Muscle layer of duodenum (tissue), 2 donors: ENCODE measurements around the gene HPGD.

ENCODE experiments used
- H3K27ac ChIP-seq: one replicate; pipeline ENCODE4 v1.7.0; 2013; ENCODE audit warnings: mild to moderate bottlenecking, low read length
- H3K27me3 ChIP-seq: one replicate; pipeline ENCODE4 v1.7.0; 2013; ENCODE audit warnings: low read depth, mild to moderate bottlenecking, control low read depth, low read length
- H3K36me3 ChIP-seq, 2 donors: one replicate each; pipeline ENCODE4 v1.7.0; 2013; ENCODE audit warnings: low read length in 2 of 2, control low read depth in 1 of 2, mild to moderate bottlenecking in 1 of 2; ENCODE audit not compliant: insufficient read depth in 2 of 2, control insufficient read depth in 1 of 2
- H3K4me1 ChIP-seq, 2 donors: one replicate each; pipeline ENCODE4 v1.7.0; 2013; ENCODE audit warnings: low read length in 2 of 2, mild to moderate bottlenecking in 2 of 2, control low read depth in 1 of 2, moderate library complexity in 1 of 2; ENCODE audit not compliant: insufficient read depth in 2 of 2, control insufficient read depth in 1 of 2
- H3K4me3 ChIP-seq, 2 donors: one replicate each; pipeline ENCODE4 v1.7.0; 2013; ENCODE audit warnings: low read length in 2 of 2, low read depth in 1 of 2, mild to moderate bottlenecking in 1 of 2
- H3K9me3 ChIP-seq, 2 donors: one replicate each; pipeline ENCODE4 v1.7.0; 2013; ENCODE audit warnings: low read length in 2 of 2, control low read depth in 1 of 2, mild to moderate bottlenecking in 1 of 2; ENCODE audit not compliant: control insufficient read depth in 1 of 2
- donor health status: healthy.

The HPGD gene

DNA sequence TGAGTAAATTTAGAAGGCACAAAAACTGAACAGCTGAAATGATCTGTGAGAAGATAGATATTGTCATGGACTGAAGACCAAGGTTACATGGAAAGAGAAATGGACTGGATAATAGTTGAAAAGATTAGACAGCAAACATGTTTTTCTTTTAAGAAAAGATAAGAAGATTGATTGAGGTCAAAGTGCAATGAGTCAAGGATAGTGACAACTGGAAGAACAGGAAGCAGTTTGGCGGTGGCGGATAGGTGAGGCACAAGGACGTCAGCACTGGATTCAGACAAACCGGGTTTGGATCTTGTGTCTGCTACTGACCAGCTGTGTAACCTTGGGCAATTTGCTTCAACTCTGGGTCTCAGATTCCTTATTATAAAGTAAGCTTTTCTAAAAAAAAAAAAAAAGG, 2.0 kb upstream of the HPGD start:
- Histone ChIP-seq H3K36me3 (no peaks in the 10 kb centered on the region), H3K27ac (no peak overlapping the region), H3K4me1 (peaks cover 4 to 5% of the 10 kb centered on the region in 2 donors), H3K4me3 (peak overlapping the region; percentile 83 to 84), H3K27me3 (peaks cover 10% of the 10 kb centered on the region), H3K9me3 (no peaks in the 10 kb centered on the region)

DNA sequence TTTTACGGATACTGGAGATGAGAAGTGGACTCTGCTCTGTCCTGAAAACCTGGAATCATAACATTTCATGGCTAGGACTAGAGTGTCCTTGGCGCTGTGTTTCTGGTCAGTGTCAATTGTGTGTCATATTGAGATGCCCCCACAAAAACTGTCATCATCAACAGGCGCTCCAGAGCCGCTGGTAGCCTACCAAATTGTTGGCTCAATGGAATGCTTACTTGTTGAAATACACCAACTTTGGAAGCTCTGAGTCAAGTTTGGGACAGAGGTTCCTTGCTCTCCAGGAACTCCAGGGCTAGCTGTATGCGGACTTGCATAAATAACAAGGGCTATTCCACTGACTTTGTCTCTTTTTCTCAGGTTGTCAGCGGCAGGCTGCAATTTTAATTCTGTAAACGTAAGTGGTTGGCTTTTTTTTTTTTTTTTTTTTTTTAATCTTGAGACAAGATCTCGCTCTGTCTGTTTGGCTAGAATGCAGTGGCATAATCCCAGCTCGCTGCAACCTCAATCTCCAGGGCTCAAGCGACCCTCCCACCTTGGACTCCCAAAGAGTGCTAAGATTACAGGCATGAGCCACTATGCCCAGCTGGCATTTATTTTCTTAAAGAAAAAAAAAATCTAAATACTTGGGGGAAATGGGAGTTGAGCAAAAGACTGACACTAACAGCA, 871 bp upstream of the HPGD start:
- Histone ChIP-seq H3K4me3 (peak overlapping the region; percentile 83 to 84), H3K27me3 (peaks cover 10% of the 10 kb centered on the region), H3K4me1 (peaks cover 4 to 5% of the 10 kb centered on the region in 2 donors), H3K27ac (peak overlapping the region; percentile 79), H3K9me3 (no peaks in the 10 kb centered on the region), H3K36me3 (no peaks in the 10 kb centered on the region)

DNA sequence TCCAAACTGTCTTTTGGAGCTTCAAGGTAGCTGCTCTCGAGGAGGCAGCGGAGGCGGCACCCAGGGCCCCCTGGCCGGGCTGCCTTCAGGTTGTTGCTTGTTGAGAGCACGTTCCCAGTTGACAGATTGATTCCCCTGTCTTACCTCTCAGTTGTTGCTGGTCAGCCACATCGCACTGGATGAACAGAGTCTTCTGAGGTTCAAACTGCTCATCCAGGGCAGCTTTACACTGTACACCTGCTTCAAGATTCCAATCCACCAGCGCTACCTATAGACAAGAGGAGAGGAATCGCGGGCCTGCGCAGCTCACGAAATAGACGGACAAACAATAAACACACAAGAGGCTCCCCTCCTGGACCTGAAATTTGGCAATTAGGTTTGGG, 497 bp downstream of the HPGD start:
- peaks cover 4 to 5% of the 10 kb centered on the region in 2 donors for H3K4me1 ChIP-seq
- H3K27me3 ChIP-seq: peaks cover 10% of the 10 kb centered on the region
- no peaks in the 10 kb centered on the region for H3K9me3 ChIP-seq
- H3K4me3 ChIP-seq: peak overlapping the region; percentile 83 to 84
- no peaks in the 10 kb centered on the region for H3K36me3 ChIP-seq
- H3K27ac ChIP-seq: peak overlapping the region; percentile 77

DNA sequence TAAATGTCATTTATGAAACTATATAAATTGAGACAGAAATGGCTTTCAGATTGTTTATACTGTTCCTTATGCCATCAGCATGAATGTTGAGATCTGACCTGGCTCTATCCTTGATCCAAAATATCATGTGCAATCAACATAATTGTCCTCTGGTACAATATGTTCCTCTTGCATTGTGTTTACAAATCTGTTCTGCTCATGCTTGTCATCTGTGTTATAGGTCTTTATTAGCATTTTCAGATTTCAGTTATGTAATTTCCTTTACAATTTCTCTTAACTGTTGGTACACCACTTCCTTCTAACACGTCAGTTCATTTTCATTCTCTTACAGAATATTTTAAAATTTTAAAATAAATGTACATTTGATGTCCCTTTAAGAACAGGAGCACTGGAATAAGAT, 1.6 kb downstream of the HPGD start:
- H3K4me1 ChIP-seq: peaks cover 4 to 5% of the 10 kb centered on the region in 2 donors
- H3K4me3 ChIP-seq: peak overlapping the region in 1 of 2 donors; percentile 83
- no peak overlapping the region for H3K27ac ChIP-seq
- H3K27me3 ChIP-seq: peaks cover 10% of the 10 kb centered on the region
- peaks cover 0 to 2% of the 10 kb centered on the region in 2 donors for H3K9me3 ChIP-seq
- no peaks in the 10 kb centered on the region for H3K36me3 ChIP-seq

DNA sequence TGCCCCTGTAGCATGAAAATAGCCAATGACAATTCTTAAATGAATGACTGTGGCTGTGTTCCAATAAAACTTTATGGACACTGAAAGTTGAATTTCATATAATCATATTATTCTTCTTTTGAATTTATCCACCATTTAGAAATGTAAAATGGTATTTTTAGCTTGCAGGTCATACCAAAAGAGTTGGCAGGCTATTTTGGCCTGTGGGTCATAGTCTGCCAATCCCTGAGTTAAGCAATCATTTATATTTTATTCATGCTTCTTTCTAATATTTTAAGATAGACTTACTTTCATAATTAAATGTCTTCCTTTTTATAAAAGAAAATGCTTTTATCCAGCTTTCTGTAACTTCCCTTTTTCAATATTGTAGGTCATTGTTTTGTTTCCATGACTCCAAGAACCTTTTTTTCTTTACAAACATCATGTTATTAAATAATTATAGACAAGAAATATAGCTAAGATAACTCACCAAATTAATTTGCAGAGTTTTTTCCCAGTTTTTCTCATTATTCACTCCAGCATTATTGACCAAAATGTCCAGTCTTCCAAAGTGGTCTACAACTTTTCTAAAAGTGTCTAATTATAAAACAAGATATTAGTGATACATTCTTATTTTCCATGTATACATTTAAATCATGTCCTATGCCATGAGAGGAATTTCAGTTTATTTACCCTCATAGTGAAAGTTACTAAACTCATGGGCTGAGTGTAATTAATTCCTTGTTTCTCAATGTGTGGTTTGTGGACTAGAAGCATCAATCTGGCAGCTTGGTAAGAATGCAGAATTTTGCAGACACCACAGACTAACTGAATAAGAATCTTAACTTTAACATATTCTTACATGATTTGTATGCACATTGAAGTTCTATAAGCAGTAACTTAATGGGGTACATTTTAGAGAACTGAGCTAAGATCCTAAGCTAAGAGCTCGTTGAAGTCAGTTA, 4.5 kb downstream of the HPGD start:
- Histone ChIP-seq H3K9me3 (peaks cover 0 to 2% of the 10 kb centered on the region in 2 donors), H3K36me3 (no peaks in the 10 kb centered on the region), H3K27ac (no peak overlapping the region), H3K4me1 (peaks cover 0 to 4% of the 10 kb centered on the region in 2 donors), H3K27me3 (peaks cover 8% of the 10 kb centered on the region), H3K4me3 (no peak overlapping the region)

DNA sequence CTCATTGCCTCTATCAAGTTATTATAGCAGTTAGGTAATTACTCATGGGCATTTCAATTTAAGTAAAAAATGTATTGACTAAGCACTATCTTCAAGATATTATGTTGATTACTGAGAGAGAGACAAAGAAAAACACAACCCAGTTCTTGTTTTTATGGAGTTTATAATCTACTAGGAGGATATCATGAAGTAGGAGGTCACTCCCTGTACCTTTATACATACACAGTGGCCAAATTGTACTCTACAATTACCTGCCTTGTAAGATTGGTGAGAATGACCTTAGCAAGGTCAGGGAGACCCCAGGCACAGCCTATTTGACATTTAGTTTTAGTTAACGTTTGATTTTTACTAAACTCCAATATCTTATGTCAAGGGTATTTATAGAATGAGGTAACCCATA, 5.5 kb downstream of the HPGD start:
- H3K9me3 ChIP-seq: peaks cover 0 to 2% of the 10 kb centered on the region in 2 donors
- H3K27me3 ChIP-seq: peaks cover 3% of the 10 kb centered on the region
- no peak overlapping the region for H3K4me3 ChIP-seq
- no peak overlapping the region for H3K27ac ChIP-seq
- no peaks in the 10 kb centered on the region for H3K36me3 ChIP-seq
- peaks cover 0 to 4% of the 10 kb centered on the region in 2 donors for H3K4me1 ChIP-seq

DNA sequence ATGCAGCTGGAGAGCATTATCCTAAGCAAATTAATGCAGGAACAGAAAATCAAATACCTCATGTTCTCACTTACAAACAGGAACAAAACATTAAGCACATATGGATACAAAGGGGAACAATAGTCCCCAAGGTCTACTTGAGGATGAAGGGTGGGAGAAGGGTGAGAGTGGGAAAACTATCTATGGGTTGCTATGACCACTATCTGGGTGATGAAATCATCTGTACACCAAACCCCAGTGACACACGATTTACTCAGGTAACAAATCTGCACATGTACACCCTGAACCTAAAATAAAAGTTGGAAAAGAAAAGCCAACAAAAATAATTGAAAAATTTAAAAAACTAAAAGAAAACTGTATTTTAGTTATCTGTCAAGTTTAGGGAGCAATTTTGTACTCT, 5.9 kb downstream of the HPGD start:
- Histone ChIP-seq H3K9me3 (peaks cover 0 to 2% of the 10 kb centered on the region in 2 donors), H3K4me1 (peaks cover 0 to 4% of the 10 kb centered on the region in 2 donors), H3K27ac (no peak overlapping the region), H3K4me3 (no peak overlapping the region), H3K27me3 (no peaks in the 10 kb centered on the region), H3K36me3 (no peaks in the 10 kb centered on the region)

DNA sequence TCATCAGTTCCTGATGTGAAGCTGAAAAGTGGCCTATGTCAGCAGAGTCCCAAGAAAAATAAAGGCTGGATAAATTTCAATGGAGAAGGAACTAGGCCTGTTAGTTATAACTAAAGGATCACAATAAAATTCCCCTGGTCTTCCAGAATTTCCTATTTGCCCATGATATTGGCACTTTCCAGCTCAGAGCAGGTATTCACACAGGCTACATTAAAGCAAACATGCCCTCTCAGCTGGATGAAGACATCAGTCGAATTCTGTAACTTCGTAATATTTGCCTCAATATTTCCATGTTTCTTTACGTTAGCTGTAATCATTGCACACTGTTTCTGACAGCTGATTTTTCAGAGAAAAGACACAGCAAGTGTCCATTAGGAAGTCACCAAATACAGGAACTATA, 9.5 kb downstream of the HPGD start:
- H3K36me3 ChIP-seq: peaks cover 0 to 1% of the 10 kb centered on the region in 2 donors
- no peaks in the 10 kb centered on the region for H3K27me3 ChIP-seq
- H3K9me3 ChIP-seq: peaks cover 0 to 2% of the 10 kb centered on the region in 2 donors
- H3K27ac ChIP-seq: no peak overlapping the region
- no peak overlapping the region for H3K4me3 ChIP-seq
- H3K4me1 ChIP-seq: no peaks in the 10 kb centered on the region

DNA sequence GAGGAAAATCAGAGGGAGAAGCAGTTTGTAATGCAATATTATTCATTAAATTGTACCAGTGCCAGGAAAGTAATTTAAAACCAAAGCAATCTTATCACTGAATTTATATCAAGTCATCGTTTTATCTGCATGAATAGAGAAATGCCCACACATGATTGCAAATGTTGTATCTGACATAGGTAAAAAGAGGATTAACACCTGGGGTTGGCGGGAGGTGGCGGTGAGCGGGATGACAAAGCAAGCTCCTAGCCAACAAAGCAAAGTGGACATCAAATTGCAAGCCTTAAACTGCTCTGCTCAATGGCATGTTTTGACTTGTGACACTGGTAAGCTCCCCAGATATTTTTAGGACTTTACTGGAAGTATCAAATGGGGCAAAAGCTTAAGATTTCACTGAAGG, 16.4 kb downstream of the HPGD start:
- no peak overlapping the region for H3K4me3 ChIP-seq
- no peaks in the 10 kb centered on the region for H3K27me3 ChIP-seq
- no peak overlapping the region for H3K27ac ChIP-seq
- no peaks in the 10 kb centered on the region for H3K4me1 ChIP-seq
- peaks cover 0 to 3% of the 10 kb centered on the region in 2 donors for H3K36me3 ChIP-seq
- H3K9me3 ChIP-seq: no peaks in the 10 kb centered on the region

DNA sequence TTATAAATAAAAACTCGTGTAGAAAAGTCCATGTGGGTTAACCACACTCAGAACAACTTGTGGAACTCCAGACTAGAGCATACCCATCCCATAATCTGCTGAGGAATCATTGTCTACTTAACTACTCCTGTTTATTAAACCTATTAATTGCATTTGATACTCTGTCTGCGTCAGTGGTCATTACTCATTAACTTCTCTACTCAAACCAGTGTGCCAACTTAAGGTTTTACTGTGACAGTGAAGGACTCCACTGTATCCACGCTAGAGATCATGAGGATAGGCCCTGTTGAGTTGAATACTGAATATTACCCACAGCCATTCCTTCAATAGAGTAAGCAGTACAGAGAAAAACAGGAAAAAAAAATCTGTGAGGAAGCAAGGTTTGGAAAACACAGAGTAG, 17.3 kb downstream of the HPGD start:
- Histone ChIP-seq H3K9me3 (no peaks in the 10 kb centered on the region), H3K4me3 (no peak overlapping the region), H3K4me1 (no peaks in the 10 kb centered on the region), H3K27me3 (no peaks in the 10 kb centered on the region), H3K36me3 (peaks cover 0 to 3% of the 10 kb centered on the region in 2 donors), H3K27ac (peak overlapping the region; percentile 43)

DNA sequence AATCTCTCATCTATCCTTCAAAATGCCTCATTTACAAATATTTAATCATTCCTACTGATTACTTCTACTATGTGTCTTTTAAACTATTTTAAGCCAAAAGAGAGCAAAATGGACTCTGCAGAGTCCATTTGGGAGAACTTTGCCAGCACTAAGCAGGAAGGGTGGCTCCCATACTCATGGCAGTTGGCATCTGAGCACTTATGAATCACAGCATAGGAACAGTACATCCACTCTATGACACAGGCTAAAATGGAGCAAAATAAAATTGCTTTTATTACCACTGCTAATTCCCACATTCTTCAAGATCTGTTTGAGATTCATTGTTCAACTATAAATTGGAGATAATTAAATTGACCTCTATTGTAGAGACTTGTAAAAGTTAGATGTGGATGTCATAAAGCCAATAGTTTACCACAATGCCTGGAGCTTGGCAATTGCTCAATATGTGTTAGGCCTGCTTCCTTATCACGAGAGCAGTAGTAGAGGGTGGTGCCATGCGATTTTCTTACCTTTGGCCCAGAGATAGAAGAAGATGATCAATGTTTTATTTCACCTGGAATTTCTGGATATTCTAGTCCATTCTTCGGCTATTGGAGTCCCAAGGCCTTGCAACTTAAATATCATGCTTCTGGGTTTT, 19.1 kb downstream of the HPGD start:
- peaks cover 0 to 3% of the 10 kb centered on the region in 2 donors for H3K36me3 ChIP-seq
- no peak overlapping the region for H3K4me3 ChIP-seq
- H3K27ac ChIP-seq: peak overlapping the region; percentile 30
- H3K9me3 ChIP-seq: no peaks in the 10 kb centered on the region
- H3K27me3 ChIP-seq: no peaks in the 10 kb centered on the region
- H3K4me1 ChIP-seq: no peaks in the 10 kb centered on the region
